ENCODE results near the gene ACP3.

Gene ACP3

DNA sequence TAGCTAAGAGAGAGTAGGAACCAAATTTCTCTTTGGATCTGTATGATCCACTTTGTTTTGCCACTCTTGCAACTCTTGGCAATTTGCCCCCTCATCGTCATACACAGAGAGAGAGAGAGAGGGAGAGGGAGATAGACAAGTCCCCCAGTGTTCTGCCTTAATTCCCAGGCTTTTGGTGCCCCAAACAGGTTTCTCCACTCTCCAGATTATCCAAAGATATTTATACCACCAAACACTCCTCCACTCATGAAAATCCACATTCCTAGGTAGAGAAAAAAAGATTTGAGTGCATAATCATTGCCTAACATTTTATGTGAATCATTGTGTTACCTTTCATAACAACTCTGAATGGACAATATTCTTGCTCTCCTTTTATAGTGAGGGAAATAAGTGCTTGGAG, 15.3 kb downstream of the ACP3 start:
- Histone ChIP-seq H3K9me3 (ENCODE audit: insufficient read depth, low read length) (no peaks in the 10 kb centered on the region), H3K4me1 (ENCODE audit: insufficient read depth, insufficient read length) (no peaks in the 10 kb centered on the region), H3K27me3 (ENCODE audit: insufficient read depth, insufficient read length) (no peaks in the 10 kb centered on the region), H3K4me3 (ENCODE audit: insufficient read length, low read depth) (no peak overlapping the region), H3K36me3 (ENCODE audit: insufficient read depth, insufficient read length, low read length) (no peaks in the 10 kb centered on the region), H3K9ac (ENCODE audit: insufficient read length, low read depth) (no peak overlapping the region)
- no peak for TF ChIP-seq ZNF274 (IDR thresholded peaks at IDR 0.05; ENCODE audit: low read depth, low read length)
- no peak for TF ChIP-seq SUZ12 (IDR thresholded peaks at IDR 0.05; ENCODE audit: extremely low read depth, insufficient read depth, insufficient read length)
- TF ChIP-seq YY1 (IDR thresholded peaks at IDR 0.05; ENCODE audit: insufficient read depth, insufficient read length): no peak
- no peak for DNase-seq (ENCODE audit: low read depth, low spot score)

DNA sequence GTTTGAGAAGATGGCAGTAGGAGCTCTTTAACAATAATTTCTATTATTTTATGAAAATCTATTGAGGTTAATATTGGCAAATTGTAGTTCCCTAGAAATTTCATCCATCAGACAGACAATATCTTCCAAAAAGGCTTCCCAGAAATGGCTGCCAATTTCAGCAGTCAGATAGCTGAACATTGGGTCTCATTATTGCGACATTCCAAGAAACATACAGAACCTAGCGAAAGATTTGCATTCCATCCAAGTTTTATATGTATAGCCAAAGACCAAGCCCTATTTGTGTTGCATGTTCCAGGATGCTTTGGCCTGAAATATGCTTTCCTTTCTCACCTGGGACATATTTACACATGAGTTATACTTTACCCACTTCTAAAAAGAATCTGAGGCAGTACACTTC, 24.5 kb downstream of the ACP3 start:
- Histone ChIP-seq H3K4me1 (ENCODE audit: insufficient read depth, insufficient read length) (no peaks in the 10 kb centered on the region), H3K36me3 (ENCODE audit: insufficient read depth, insufficient read length, low read length) (no peaks in the 10 kb centered on the region), H3K9ac (ENCODE audit: insufficient read length, low read depth) (no peak overlapping the region), H3K9me3 (ENCODE audit: insufficient read depth, low read length) (no peaks in the 10 kb centered on the region), H3K4me3 (ENCODE audit: insufficient read length, low read depth) (no peak overlapping the region), H3K27me3 (ENCODE audit: insufficient read depth, insufficient read length) (no peaks in the 10 kb centered on the region)
- DNase-seq (ENCODE audit: low read depth, low spot score): no peak
- TF ChIP-seq ZNF274 (IDR thresholded peaks at IDR 0.05; ENCODE audit: low read depth, low read length) (no peak), SUZ12 (IDR thresholded peaks at IDR 0.05; ENCODE audit: extremely low read depth, insufficient read depth, insufficient read length) (no peak), YY1 (IDR thresholded peaks at IDR 0.05; ENCODE audit: insufficient read depth, insufficient read length) (no peak)

DNA sequence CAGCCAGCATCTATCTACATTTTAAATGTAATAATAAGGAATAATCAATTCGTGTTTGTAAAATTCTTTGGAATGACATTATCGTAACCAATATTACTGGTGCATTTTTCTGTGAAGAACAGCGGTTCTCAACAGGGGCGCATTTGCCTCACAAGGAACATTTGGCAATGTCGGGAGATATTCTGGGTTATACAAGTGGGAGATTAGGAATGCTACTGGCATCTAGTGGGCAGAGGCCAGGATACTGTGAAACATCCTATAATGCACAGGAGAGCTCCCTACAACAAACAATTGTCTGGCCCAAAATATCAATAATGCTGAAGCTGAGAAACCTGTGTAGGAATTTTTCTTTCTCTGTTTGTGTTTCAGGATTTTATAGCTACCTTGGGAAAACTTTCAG, 25.0 kb downstream of the ACP3 start:
- Histone ChIP-seq H3K9ac (ENCODE audit: insufficient read length, low read depth) (no peak overlapping the region), H3K36me3 (ENCODE audit: insufficient read depth, insufficient read length, low read length) (no peaks in the 10 kb centered on the region), H3K4me1 (ENCODE audit: insufficient read depth, insufficient read length) (no peaks in the 10 kb centered on the region), H3K27me3 (ENCODE audit: insufficient read depth, insufficient read length) (no peaks in the 10 kb centered on the region), H3K4me3 (ENCODE audit: insufficient read length, low read depth) (no peak overlapping the region), H3K9me3 (ENCODE audit: insufficient read depth, low read length) (no peaks in the 10 kb centered on the region)
- DNase-seq (ENCODE audit: low read depth, low spot score): no peak
- TF ChIP-seq ZNF274 (IDR thresholded peaks at IDR 0.05; ENCODE audit: low read depth, low read length): no peak
- no peak for TF ChIP-seq SUZ12 (IDR thresholded peaks at IDR 0.05; ENCODE audit: extremely low read depth, insufficient read depth, insufficient read length)
- TF ChIP-seq YY1 (IDR thresholded peaks at IDR 0.05; ENCODE audit: insufficient read depth, insufficient read length): no peak

DNA sequence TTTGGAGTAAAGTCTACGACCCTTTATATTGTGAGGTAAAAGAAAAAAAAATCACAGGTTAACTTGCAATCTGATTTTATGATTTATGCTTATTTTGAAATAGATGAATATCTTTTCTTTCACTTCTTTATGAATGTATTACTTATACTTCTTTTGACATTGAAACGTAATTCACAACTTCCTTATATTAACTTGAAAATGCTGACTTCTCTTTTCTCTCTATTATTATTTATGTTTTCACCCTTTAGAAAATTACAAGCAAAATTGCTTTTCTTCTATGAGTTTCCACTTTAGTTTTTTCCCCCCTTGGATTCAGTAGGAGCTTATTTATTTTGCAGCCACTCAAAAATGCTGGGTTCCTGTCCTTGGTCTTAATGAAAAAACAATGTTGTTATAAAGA, 25.4 kb downstream of the ACP3 start:
- Histone ChIP-seq H3K27me3 (ENCODE audit: insufficient read depth, insufficient read length) (no peaks in the 10 kb centered on the region), H3K9ac (ENCODE audit: insufficient read length, low read depth) (no peak overlapping the region), H3K9me3 (ENCODE audit: insufficient read depth, low read length) (no peaks in the 10 kb centered on the region), H3K4me1 (ENCODE audit: insufficient read depth, insufficient read length) (no peaks in the 10 kb centered on the region), H3K36me3 (ENCODE audit: insufficient read depth, insufficient read length, low read length) (no peaks in the 10 kb centered on the region), H3K4me3 (ENCODE audit: insufficient read length, low read depth) (no peak overlapping the region)
- TF ChIP-seq ZNF274 (IDR thresholded peaks at IDR 0.05; ENCODE audit: low read depth, low read length): no peak
- TF ChIP-seq YY1 (IDR thresholded peaks at IDR 0.05; ENCODE audit: insufficient read depth, insufficient read length): no peak
- TF ChIP-seq SUZ12 (IDR thresholded peaks at IDR 0.05; ENCODE audit: extremely low read depth, insufficient read depth, insufficient read length): no peak
- DNase-seq (ENCODE audit: low read depth, low spot score): no peak

DNA sequence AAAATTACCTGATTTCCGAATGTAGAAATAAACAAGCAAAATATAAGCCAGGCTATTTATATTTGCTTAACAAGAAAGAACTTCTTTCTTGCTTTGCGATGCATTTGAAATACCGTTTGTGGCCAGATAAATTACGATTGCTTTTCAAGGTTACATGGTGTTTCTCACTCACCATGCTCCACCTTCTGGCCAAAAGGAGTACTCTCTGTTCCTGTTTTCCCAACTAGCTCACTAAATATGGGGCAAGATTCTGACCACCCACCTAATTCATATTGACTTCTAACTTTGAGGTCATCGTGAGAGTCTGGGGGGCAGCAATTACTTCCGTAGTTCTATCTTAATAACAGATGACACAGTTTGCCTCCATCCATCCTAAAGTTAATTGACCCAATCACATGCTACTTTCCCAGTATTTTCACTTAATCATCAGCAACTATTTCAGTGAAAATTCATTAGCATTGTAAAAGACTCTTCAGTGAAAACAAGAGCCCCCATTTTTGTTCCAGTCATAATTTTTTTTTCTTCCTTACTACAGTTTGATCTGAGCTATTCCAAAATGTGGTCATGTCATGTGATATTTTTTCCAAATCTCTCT, 25.9 kb downstream of the ACP3 start:
- Histone ChIP-seq H3K9ac (ENCODE audit: insufficient read length, low read depth) (no peak overlapping the region), H3K27me3 (ENCODE audit: insufficient read depth, insufficient read length) (no peaks in the 10 kb centered on the region), H3K36me3 (ENCODE audit: insufficient read depth, insufficient read length, low read length) (no peaks in the 10 kb centered on the region), H3K4me3 (ENCODE audit: insufficient read length, low read depth) (no peak overlapping the region), H3K9me3 (ENCODE audit: insufficient read depth, low read length) (no peaks in the 10 kb centered on the region), H3K4me1 (ENCODE audit: insufficient read depth, insufficient read length) (no peaks in the 10 kb centered on the region)
- TF ChIP-seq ZNF274 (IDR thresholded peaks at IDR 0.05; ENCODE audit: low read depth, low read length): no peak
- no peak for TF ChIP-seq YY1 (IDR thresholded peaks at IDR 0.05; ENCODE audit: insufficient read depth, insufficient read length)
- no peak for TF ChIP-seq SUZ12 (IDR thresholded peaks at IDR 0.05; ENCODE audit: extremely low read depth, insufficient read depth, insufficient read length)
- peak; percentile 57 for DNase-seq (ENCODE audit: low read depth, low spot score)

DNA sequence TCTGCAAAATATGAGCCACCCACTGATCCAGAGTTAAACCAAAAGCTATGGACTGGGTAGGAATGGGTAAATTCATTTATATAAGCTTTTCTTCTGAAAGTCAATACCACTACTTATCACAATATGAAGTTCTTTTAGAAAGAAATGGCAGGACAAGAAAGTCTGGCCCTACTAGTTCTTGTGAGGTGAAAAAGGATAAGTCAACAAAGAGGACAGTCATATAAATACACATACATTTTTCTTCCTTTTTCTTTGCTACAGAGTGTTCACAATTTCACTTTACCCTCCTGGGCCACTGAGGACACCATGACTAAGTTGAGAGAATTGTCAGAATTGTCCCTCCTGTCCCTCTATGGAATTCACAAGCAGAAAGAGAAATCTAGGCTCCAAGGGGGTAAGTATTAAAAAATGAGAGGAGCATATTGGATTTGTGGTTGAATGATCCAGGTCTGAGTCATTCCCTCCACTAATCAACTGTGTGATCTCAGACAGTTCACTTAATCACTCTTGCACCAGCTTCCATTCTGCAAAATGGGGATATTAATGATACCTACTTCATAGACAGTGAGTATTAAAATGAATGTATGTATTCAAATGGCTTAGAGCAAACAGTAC, 27.6 kb downstream of the ACP3 start:
- H3K36me3 ChIP-seq (ENCODE audit: insufficient read depth, insufficient read length, low read length): no peaks in the 10 kb centered on the region
- no peaks in the 10 kb centered on the region for H3K9me3 ChIP-seq (ENCODE audit: insufficient read depth, low read length)
- no peak overlapping the region for H3K9ac ChIP-seq (ENCODE audit: insufficient read length, low read depth)
- H3K4me1 ChIP-seq (ENCODE audit: insufficient read depth, insufficient read length): no peaks in the 10 kb centered on the region
- H3K27me3 ChIP-seq (ENCODE audit: insufficient read depth, insufficient read length): no peaks in the 10 kb centered on the region
- H3K4me3 ChIP-seq (ENCODE audit: insufficient read length, low read depth): no peak overlapping the region
- no peak for DNase-seq (ENCODE audit: low read depth, low spot score)
- no peak for TF ChIP-seq SUZ12 (IDR thresholded peaks at IDR 0.05; ENCODE audit: extremely low read depth, insufficient read depth, insufficient read length)
- TF ChIP-seq YY1 (IDR thresholded peaks at IDR 0.05; ENCODE audit: insufficient read depth, insufficient read length): no peak
- TF ChIP-seq ZNF274 (IDR thresholded peaks at IDR 0.05; ENCODE audit: low read depth, low read length): no peak

DNA sequence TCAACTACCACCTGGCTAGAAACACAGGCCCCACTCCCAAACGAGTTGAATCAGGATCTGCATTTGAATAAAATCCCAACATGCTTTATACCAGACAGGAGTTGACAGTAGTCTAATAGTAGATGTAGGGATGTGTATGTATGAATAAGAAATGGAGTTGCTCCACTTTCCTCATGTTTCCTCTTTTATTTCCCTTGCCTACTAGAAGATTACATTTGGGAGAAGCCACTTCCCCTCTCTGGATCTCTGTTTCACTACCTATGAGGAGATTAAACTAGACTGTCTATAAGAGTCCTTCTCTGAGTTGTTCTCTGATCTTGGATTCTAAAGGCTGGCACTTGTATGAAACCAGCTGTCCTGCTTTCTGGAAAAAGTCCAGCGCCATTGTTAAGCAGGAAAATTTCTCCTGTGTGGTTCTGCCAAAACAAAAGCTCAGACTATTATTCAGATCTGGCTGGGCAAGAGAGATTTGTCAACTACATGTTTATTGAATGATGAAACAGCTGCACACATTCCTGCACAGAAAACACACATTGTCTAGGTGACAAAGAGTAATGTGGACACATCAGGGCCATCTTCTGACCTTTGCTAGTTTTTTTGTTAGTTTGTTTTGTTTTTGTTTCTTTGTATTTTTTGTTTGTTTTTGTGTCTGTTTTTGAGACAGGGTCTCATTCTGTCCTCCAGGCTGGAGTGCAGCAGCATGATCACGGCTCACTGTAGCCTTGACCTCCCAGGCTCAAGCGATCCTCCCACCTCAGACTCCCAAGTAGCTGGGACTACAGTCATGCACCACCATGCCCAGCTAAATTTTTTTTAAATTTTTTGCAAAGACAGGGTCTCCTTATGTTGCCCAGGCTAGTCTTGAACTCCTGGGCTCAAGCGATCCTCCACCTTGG, 29.9 kb downstream of the ACP3 start:
- Histone ChIP-seq H3K9ac (ENCODE audit: insufficient read length, low read depth) (no peak overlapping the region), H3K36me3 (ENCODE audit: insufficient read depth, insufficient read length, low read length) (no peaks in the 10 kb centered on the region), H3K4me3 (ENCODE audit: insufficient read length, low read depth) (no peak overlapping the region), H3K27me3 (ENCODE audit: insufficient read depth, insufficient read length) (no peaks in the 10 kb centered on the region), H3K4me1 (ENCODE audit: insufficient read depth, insufficient read length) (no peaks in the 10 kb centered on the region), H3K9me3 (ENCODE audit: insufficient read depth, low read length) (no peaks in the 10 kb centered on the region)
- TF ChIP-seq SUZ12 (IDR thresholded peaks at IDR 0.05; ENCODE audit: extremely low read depth, insufficient read depth, insufficient read length): no peak
- TF ChIP-seq ZNF274 (IDR thresholded peaks at IDR 0.05; ENCODE audit: low read depth, low read length): no peak
- no peak for TF ChIP-seq YY1 (IDR thresholded peaks at IDR 0.05; ENCODE audit: insufficient read depth, insufficient read length)
- no peak for DNase-seq (ENCODE audit: low read depth, low spot score)
